K562 treated with DMSO at 1 percent for 48 hours (cell line): Measurements from ENCODE around the gene ALG1. TPM values are rescaled to one million over a fixed set of nuclear protein-coding genes. Genes with fewer than 3 reads are reported as not detected.

Experiments used
- total RNA-seq: library from RNA; unstranded; fragments of 300-600 nt; gene quantifications from 2 replicates; pipeline ENCODE4 v1.2.3, GENCODE V29; 2022; ENCODE audit warnings: low replicate concordance; ENCODE audit errors: extremely low read depth

Gene ALG1, protein sequence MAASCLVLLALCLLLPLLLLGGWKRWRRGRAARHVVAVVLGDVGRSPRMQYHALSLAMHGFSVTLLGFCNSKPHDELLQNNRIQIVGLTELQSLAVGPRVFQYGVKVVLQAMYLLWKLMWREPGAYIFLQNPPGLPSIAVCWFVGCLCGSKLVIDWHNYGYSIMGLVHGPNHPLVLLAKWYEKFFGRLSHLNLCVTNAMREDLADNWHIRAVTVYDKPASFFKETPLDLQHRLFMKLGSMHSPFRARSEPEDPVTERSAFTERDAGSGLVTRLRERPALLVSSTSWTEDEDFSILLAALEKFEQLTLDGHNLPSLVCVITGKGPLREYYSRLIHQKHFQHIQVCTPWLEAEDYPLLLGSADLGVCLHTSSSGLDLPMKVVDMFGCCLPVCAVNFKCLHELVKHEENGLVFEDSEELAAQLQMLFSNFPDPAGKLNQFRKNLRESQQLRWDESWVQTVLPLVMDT
- not detected in 2 replicates for total RNA-seq

DNA sequence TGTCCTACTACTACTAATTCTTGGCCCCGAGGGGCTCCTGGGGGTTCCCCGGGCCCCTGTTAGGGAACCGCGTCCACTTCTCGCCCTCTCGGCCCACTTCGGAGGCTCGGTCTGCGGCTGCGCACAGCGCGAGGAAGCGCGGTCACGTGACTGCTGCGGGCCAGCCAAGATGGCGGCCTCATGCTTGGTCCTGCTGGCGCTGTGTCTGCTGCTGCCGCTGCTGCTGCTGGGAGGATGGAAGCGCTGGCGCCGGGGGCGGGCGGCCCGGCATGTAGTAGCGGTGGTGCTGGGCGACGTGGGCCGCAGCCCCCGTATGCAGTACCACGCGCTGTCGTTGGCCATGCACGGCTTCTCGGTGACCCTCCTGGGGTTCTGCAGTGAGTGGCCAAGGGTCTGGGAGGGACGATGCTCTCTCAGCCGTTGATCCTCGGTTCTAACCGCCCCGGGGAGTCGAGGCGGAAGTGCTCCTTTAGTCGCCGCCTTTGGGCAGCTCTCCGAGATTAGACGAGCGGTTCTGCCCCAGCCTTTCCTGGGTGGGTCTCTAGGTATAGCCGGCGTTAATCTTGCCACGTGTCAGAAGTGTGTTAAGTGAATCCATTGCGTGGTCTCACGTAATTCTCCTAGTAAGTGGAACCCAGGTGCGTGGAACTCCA, at the start of gene ALG1:
TSS of gene ALG1 (plus strand) at position 163 of the 653 bp plus-strand sequence. CDS start at position 170, 7 bp downstream.

DNA sequence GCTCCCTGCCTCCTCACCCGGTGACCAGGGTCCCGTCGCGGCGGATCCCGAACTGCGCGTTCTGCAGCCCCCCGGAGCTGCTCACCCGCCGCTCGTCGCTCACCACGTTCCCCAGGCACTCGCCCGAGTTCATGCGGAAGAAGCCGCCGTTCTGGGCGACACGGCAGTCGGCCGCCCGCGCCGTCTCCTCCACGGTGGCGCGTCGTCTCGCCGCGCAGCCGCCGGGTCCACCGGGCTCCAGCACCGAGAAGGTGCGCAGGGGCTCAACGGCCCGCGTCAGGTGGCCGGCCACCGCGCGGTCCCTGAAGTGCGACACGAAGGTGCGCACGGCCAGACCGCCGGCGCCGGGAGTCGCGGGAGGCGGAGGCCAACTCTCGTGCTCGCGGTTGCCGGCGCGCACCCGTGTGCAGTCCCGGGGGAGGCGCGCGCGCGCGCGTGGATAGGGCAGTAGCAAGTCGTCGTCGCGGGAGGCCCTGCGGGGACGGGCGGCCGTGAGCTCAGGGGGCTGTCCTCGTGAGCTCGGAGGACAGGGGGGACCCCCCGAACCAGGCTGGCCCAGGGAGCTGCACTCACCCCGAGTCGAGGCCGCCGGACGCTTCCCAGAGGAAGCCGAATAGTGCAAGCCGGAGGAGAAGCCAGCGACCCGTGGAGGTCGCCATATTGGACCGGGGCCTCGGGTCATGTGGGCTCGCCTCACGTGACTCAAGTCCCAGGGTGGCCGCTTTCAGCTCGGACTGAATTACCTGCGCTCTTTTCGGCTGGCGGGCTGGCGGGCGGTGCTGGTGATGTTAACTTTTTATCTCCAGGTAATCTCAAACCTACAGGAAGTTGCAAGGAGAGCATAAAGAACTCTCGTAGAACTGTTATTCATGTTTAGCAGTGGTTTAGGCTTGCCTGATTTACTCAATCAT, 38.1 kb upstream of the ALG1 start, which contains the start of gene NAGPA:
TSS of gene NAGPA (minus strand) at position 680 of the 911 bp plus-strand sequence. CDS start at position 659, 21 bp downstream.

DNA sequence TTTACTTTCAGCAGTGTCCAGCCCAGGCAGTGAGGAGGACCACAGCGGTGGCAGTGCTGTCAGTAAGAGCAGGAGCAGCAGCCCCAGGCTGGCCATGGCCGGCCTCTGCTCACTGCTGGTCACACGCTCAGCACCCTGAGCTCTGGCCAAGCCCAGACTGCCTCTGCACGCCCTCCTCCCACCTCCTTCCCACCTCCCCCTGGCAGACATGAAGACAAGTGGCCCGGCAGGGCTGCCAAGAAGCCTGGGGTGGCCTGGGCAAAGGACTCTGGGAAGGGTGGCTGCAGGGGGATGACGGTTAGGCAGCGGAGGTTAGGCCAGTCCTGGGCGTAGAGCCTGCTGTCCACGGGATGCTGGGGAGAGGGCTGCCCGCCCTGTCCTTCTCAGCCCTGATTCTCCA, 5.8 kb upstream of the ALG1 start, which contains the start of gene C16orf89:
TSS of gene C16orf89 (minus strand) at position 144 of the 400 bp plus-strand sequence. CDS start at position 96, 48 bp downstream.

DNA sequence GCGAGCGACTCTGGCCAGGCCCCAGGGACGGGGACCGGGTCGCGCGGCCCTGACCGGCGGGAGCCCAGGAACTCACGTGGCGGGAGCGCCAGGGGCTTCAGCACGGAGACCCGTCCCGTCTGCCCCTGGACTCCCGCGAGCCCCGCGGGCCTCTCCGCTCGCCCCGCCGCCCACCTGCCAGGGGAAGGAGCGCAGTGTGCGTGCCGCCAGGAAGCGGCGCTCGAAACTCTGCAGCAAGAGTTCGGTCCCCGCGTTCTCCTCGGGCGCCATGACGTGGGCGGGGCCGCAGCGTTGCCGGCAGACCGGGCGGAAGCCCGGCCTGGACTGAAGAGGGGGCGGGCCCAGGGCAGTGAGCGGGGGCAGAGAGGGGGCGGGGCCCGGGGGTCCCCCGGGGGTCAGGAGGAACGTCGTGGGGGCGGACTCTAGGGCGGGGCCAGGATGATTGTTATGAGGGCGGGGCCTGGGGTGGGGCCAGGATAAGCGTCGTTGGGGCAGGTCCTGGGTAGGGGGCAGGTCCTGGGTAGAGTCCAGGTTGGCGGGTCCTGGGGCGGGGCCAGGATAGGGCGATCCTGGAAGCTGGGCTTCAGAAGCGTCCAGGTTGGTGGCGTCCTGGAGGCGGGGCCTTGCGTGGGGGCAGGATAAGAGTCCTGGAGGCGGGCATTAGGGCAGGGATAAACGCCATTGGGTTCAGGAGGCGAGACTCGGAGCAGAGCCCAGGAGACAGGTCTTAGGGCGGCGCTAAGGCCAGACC, 26.0 kb downstream of the ALG1 start, which contains the start of gene EEF2KMT:
TSS of gene EEF2KMT (minus strand) at position 326 of the 751 bp plus-strand sequence. CDS start at position 270, 56 bp downstream.

Other genes with a start within 250 kb of the ALG1 start
- not detected in 2 replicates for gene GLYR1, start 224.6 kb upstream of the ALG1 start, total RNA-seq
- not detected in 2 replicates for gene UBN1, start 224.4 kb upstream of the ALG1 start, total RNA-seq
- gene PPL, start 134.7 kb upstream of the ALG1 start, total RNA-seq: not detected in 2 replicates
- gene SEC14L5, start 113.5 kb upstream of the ALG1 start, total RNA-seq: not detected in 2 replicates
- not detected in 2 replicates for gene NAGPA, start 37.9 kb upstream of the ALG1 start, total RNA-seq
- gene C16orf89, start 5.9 kb upstream of the ALG1 start, total RNA-seq: not detected in 2 replicates
- not detected in 2 replicates for gene EEF2KMT, start 26.0 kb downstream of the ALG1 start, total RNA-seq